ENCODE data around the gene COIL.

GRCh38 chr17:57006040-57006439, 45.2 kb upstream of the COIL start:
- TF ChIP-seq CTCF (IDR thresholded peaks at IDR 0.05) (no peak), POLR2A (IDR thresholded peaks at IDR 0.05) (no peak)
